HEK293 (cell line): Measurements from ENCODE around the gene AUP1.

Experiments
- CTCF ChIA-PET: fragments of 350-600 bp; formaldehyde crosslinking; extraction: SDS; loops from one replicate; lab custom pipeline; 2021; ENCODE audit warnings: antibody characterized with exemption; lab: Yijun Ruan, JAX
- POLR2A ChIA-PET: fragments of 300-600 bp; formaldehyde crosslinking; extraction: SDS; loops from one replicate; lab custom pipeline; 2020; ENCODE audit warnings: antibody characterized with exemption, inconsistent platforms; lab: Yijun Ruan, JAX
- H3K27ac ChIP-seq: fragments of 200-500 bp; sonication (Bioruptor generic); 2 replicates; pipeline ENCODE4 v1.5.1; 2014; ENCODE audit warnings: low read depth, low read length, control low read depth, inconsistent platforms; ENCODE audit errors: extremely low read depth
- H3K36me3 ChIP-seq, 2 experiments: fragments of 200-500 bp in 1 of 2; sonication (Bioruptor generic) in 1 of 2; 1 replicate in 1 of 2; 2 replicates in 1 of 2; pipeline ENCODE4 v1.5.1; 2014 to 2017; ENCODE audit warnings: inconsistent platforms in 2 of 2, low read length in 2 of 2; ENCODE audit not compliant: control insufficient read depth in 2 of 2, insufficient read depth in 1 of 2
- H3K4me1 ChIP-seq: fragments of 200-500 bp; sonication (Bioruptor generic); 2 replicates; pipeline ENCODE4 v1.5.1; 2014; ENCODE audit warnings: mild to moderate bottlenecking, low read length, inconsistent platforms; ENCODE audit not compliant: control insufficient read depth, insufficient read depth
- H3K4me3 ChIP-seq: 2 replicates; pipeline ENCODE4 v1.5.1; 2011; ENCODE audit warnings: low read depth, mild to moderate bottlenecking, control low read depth, low read length, moderate library complexity
- H3K9me3 ChIP-seq: fragments of 200-500 bp; sonication (Bioruptor generic); 2 replicates; pipeline ENCODE4 v1.5.1; 2014; ENCODE audit warnings: low read depth, low read length, inconsistent platforms; ENCODE audit not compliant: control insufficient read depth, insufficient read depth
- MZF1 ChIP-seq: fragments of 450-650 bp; formaldehyde crosslinking; IDR thresholded peaks from 2 replicates; pipeline ENCODE4 v1.5.1; 2017; ENCODE audit warnings: missing biosample characterization, missing genetic modification characterization, borderline replicate concordance
- RBAK ChIP-seq: fragments of 450-650 bp; formaldehyde crosslinking; IDR thresholded peaks from 2 replicates; pipeline ENCODE4 v1.5.1; 2016; ENCODE audit warnings: missing biosample characterization, missing genetic modification characterization
- SCRT2 ChIP-seq: fragments of 450-650 bp; formaldehyde crosslinking; IDR thresholded peaks from 2 replicates; pipeline ENCODE4 v1.5.1; 2016; ENCODE audit warnings: missing biosample characterization, missing genetic modification characterization
- SETDB1 ChIP-seq: IDR thresholded peaks from one replicate; pipeline ENCODE4 v1.6.1; 2017; ENCODE audit warnings: mild to moderate bottlenecking, low read length, moderate library complexity, mixed read lengths; ENCODE audit not compliant: insufficient read length
- TCF7L2 ChIP-seq: IDR thresholded peaks from 2 replicates; pipeline ENCODE4 v1.6.1; 2011; ENCODE audit warnings: low read depth, mild to moderate bottlenecking, inconsistent platforms, low read length, moderate library complexity, borderline replicate concordance
- ZIC2 ChIP-seq: fragments of 450-650 bp; formaldehyde crosslinking; IDR thresholded peaks from 2 replicates; pipeline ENCODE4 v1.5.1; 2016; ENCODE audit warnings: missing biosample characterization, missing genetic modification characterization
- ZNF19 ChIP-seq: fragments of 450-650 bp; formaldehyde crosslinking; IDR thresholded peaks from 2 replicates; pipeline ENCODE4; 2016; ENCODE audit warnings: missing biosample characterization, missing genetic modification characterization, low read depth
- ZNF211 ChIP-seq: fragments of 450-650 bp; formaldehyde crosslinking; IDR thresholded peaks from 2 replicates; pipeline ENCODE4 v1.5.1; 2016; ENCODE audit warnings: low read depth, missing biosample characterization, missing genetic modification characterization
- ZNF248 ChIP-seq: fragments of 450-650 bp; formaldehyde crosslinking; IDR thresholded peaks from 2 replicates; pipeline ENCODE4 v1.5.1; 2017; ENCODE audit warnings: missing biosample characterization, missing genetic modification characterization
- ZNF311 ChIP-seq: fragments of 450-650 bp; formaldehyde crosslinking; IDR thresholded peaks from 2 replicates; pipeline ENCODE4 v1.5.1; 2017; ENCODE audit warnings: missing biosample characterization, missing genetic modification characterization, borderline replicate concordance
- ZNF354C ChIP-seq: fragments of 450-650 bp; formaldehyde crosslinking; IDR thresholded peaks from 2 replicates; pipeline ENCODE4 v1.5.1; 2016; ENCODE audit warnings: missing biosample characterization, missing genetic modification characterization, low read depth, borderline replicate concordance
- ZNF433 ChIP-seq: fragments of 450-650 bp; formaldehyde crosslinking; IDR thresholded peaks from 2 replicates; pipeline ENCODE4 v1.5.1; 2016; ENCODE audit warnings: missing biosample characterization, missing genetic modification characterization, low read depth
- ZNF548 ChIP-seq: fragments of 450-650 bp; formaldehyde crosslinking; IDR thresholded peaks from 2 replicates; pipeline ENCODE4 v1.5.1; 2016; ENCODE audit warnings: missing biosample characterization, missing genetic modification characterization
- ZNF571 ChIP-seq: fragments of 450-650 bp; formaldehyde crosslinking; IDR thresholded peaks from 2 replicates; pipeline ENCODE4 v1.5.0; 2017; ENCODE audit warnings: missing biosample characterization, missing genetic modification characterization
- ZNF626 ChIP-seq: fragments of 450-650 bp; sonication (Bioruptor Pico); formaldehyde crosslinking; IDR thresholded peaks from 2 replicates; pipeline ENCODE4 v1.5.1; 2018; ENCODE audit warnings: missing biosample characterization, missing genetic modification characterization, inconsistent platforms
- ZNF747 ChIP-seq: fragments of 450-650 bp; formaldehyde crosslinking; IDR thresholded peaks from 2 replicates; pipeline ENCODE4 v1.5.1; 2016; ENCODE audit warnings: missing biosample characterization, missing genetic modification characterization
- ZNF792 ChIP-seq: fragments of 450-650 bp; formaldehyde crosslinking; IDR thresholded peaks from 2 replicates; pipeline ENCODE4 v1.5.1; 2016; ENCODE audit warnings: missing biosample characterization, missing genetic modification characterization
- ZNF830 ChIP-seq: fragments of 450-650 bp; IDR thresholded peaks from 2 replicates; pipeline ENCODE4 v1.5.0; 2018; ENCODE audit warnings: missing biosample characterization, missing genetic modification characterization, low read depth, mild to moderate bottlenecking, moderate library complexity
- ZNF837 ChIP-seq: fragments of 450-650 bp; formaldehyde crosslinking; IDR thresholded peaks from 2 replicates; pipeline ENCODE4 v1.5.1; 2016; ENCODE audit warnings: missing biosample characterization, missing genetic modification characterization
- TF ChIP-seq, protein P1 (sequence below): fragments of 450-650 bp; formaldehyde crosslinking; IDR thresholded peaks from 2 replicates; pipeline ENCODE4 v1.5.1; 2016; ENCODE audit warnings: missing biosample characterization, missing genetic modification characterization
- TF ChIP-seq, protein P2 (sequence below): fragments of 450-650 bp; IDR thresholded peaks from 2 replicates; pipeline ENCODE4 v1.5.1; 2018; ENCODE audit warnings: missing biosample characterization, missing genetic modification characterization
- TF ChIP-seq, protein P3 (sequence below): fragments of 450-650 bp; formaldehyde crosslinking; IDR thresholded peaks from 2 replicates; pipeline ENCODE4 v1.5.1; 2016; ENCODE audit warnings: missing biosample characterization, missing genetic modification characterization
- TF ChIP-seq, protein P4 (sequence below): fragments of 450-650 bp; formaldehyde crosslinking; IDR thresholded peaks from 2 replicates; pipeline ENCODE4 v1.5.1; 2016; ENCODE audit warnings: missing biosample characterization, missing genetic modification characterization
- TF ChIP-seq, protein P5 (sequence below): fragments of 450-650 bp; formaldehyde crosslinking; IDR thresholded peaks from 2 replicates; pipeline ENCODE4 v1.5.1; 2016; ENCODE audit warnings: missing biosample characterization, missing genetic modification characterization
- TF ChIP-seq, protein P6 (sequence below): fragments of 450-650 bp; formaldehyde crosslinking; IDR thresholded peaks from 2 replicates; pipeline ENCODE4 v1.5.1; 2016; ENCODE audit warnings: missing biosample characterization, missing genetic modification characterization

AUP1 gene

DNA sequence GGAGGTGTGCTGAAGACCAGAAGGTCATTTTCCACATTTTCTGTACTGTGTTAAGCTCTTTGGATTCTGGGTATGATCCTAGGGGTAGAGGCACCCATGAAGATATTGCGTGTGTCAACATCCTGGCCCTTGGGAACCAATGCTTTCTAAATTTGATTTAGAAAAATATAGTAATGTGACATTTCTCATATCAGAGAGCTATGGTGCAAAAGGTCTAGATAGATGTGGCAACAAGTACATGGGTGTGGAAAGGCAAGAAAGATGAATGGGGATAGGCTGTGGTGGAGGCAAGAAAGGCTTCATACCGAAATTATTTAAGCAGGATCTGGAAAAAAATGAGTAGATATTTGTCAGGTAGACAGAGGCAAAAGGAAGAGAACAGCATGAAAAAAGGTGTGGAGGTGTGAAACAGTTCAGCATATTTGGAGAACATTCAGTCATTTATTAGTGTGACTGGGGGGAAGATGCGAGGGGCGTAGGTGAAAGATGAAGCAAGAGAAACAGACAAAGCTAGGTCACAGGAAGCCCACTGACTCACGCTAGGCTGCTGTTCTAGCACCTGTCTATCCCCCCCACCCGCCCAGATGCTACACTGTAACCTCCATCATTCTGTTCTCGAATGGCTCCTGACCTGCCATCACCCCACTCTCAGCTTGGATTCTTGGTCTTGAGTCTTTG is 36.7 kb upstream of the AUP1 start:
- TF ChIP-seq SCRT2 (tag by site-specific recombination) = 0 out of 2 replicates have a peak, but pooled peaks have one; percentile 40
- TF ChIP-seq, protein P1, sequence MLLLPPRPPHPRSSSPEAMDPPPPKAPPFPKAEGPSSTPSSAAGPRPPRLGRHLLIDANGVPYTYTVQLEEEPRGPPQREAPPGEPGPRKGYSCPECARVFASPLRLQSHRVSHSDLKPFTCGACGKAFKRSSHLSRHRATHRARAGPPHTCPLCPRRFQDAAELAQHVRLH (tag by site-specific recombination) = no peak
- Histone ChIP-seq H3K9me3 (no peaks in the 10 kb centered on the region), H3K4me3 (no peak overlapping the region), H3K4me1 (no peaks in the 10 kb centered on the region), H3K27ac (no peak overlapping the region), H3K36me3 (no peaks in the 10 kb centered on the region)
- CTCF ChIA-PET = interaction anchor here (0.7 to 1.9 kb wide), 3 partner anchors 22 to 53 kb away, joined by 3 to 10 read pairs (median 4); no protein-coding TSS in a partner anchor
- POLR2A ChIA-PET = interaction anchor here (1.3 kb wide), 1 partner anchor 11 kb away, joined by 4 read pairs; no protein-coding TSS in a partner anchor

DNA sequence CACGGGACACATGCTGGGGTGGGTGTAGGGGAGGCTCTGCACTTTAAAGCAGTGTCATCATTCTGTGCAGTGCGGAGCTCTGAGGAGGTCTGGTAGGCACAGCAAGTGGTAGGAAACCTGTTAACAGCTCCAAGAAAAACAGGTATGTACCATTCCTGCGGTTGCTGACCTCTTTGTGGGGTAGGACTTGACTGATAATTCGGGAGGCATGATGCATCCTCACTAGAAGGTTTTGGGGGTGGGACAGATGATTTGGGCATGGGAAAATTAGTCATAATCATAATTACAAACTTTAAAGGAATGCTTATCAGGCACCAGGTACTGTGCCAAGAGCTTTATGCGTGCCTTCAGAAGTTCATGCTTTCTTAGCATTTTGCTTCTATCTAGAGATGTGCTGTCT is 34.7 kb upstream of the AUP1 start:
- ChIA-PET POLR2A (no interaction called here), CTCF (no interaction called here)
- Histone ChIP-seq H3K9me3 (no peaks in the 10 kb centered on the region), H3K4me3 (no peak overlapping the region), H3K27ac (no peak overlapping the region), H3K4me1 (no peaks in the 10 kb centered on the region), H3K36me3 (no peaks in the 10 kb centered on the region)
- TF ChIP-seq, protein P2, sequence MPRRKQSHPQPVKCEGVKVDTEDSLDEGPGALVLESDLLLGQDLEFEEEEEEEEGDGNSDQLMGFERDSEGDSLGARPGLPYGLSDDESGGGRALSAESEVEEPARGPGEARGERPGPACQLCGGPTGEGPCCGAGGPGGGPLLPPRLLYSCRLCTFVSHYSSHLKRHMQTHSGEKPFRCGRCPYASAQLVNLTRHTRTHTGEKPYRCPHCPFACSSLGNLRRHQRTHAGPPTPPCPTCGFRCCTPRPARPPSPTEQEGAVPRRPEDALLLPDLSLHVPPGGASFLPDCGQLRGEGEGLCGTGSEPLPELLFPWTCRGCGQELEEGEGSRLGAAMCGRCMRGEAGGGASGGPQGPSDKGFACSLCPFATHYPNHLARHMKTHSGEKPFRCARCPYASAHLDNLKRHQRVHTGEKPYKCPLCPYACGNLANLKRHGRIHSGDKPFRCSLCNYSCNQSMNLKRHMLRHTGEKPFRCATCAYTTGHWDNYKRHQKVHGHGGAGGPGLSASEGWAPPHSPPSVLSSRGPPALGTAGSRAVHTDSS (tag by site-specific recombination) = no peak
- TF ChIP-seq ZNF548 (tag by site-specific recombination) (no peak), ZNF311 (tag by site-specific recombination) (no peak), ZNF837 (tag by site-specific recombination) (no peak), ZNF19 (no peak), MZF1 (tag by site-specific recombination) (no peak), ZNF248 (no peak), ZIC2 (tag by site-specific recombination) (peak; percentile 27; the same call in 1 of the 2 replicates), ZNF792 (tag by site-specific recombination) (no peak), ZNF211 (no peak), TCF7L2 (no peak), SCRT2 (tag by site-specific recombination) (peak; percentile 68), ZNF747 (tag by site-specific recombination) (no peak), ZNF830 (no peak), ZNF571 (tag by site-specific recombination) (no peak), ZNF626 (tag by site-specific recombination) (no peak), ZNF433 (no peak), SETDB1 (no peak), RBAK (tag by site-specific recombination) (no peak), ZNF354C (no peak)
- TF ChIP-seq, protein P3, sequence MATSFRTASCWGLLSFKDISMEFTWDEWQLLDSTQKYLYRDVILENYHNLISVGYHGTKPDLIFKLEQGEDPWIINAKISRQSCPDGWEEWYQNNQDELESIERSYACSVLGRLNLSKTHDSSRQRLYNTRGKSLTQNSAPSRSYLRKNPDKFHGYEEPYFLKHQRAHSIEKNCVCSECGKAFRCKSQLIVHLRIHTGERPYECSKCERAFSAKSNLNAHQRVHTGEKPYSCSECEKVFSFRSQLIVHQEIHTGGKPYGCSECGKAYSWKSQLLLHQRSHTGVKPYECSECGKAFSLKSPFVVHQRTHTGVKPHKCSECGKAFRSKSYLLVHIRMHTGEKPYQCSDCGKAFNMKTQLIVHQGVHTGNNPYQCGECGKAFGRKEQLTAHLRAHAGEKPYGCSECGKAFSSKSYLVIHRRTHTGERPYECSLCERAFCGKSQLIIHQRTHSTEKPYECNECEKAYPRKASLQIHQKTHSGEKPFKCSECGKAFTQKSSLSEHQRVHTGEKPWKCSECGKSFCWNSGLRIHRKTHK = no peak
- TF ChIP-seq, protein P4, sequence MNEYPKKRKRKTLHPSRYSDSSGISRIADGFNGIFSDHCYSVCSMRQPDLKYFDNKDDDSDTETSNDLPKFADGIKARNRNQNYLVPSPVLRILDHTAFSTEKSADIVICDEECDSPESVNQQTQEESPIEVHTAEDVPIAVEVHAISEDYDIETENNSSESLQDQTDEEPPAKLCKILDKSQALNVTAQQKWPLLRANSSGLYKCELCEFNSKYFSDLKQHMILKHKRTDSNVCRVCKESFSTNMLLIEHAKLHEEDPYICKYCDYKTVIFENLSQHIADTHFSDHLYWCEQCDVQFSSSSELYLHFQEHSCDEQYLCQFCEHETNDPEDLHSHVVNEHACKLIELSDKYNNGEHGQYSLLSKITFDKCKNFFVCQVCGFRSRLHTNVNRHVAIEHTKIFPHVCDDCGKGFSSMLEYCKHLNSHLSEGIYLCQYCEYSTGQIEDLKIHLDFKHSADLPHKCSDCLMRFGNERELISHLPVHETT (tag by site-specific recombination) = no peak
- TF ChIP-seq, protein P5, sequence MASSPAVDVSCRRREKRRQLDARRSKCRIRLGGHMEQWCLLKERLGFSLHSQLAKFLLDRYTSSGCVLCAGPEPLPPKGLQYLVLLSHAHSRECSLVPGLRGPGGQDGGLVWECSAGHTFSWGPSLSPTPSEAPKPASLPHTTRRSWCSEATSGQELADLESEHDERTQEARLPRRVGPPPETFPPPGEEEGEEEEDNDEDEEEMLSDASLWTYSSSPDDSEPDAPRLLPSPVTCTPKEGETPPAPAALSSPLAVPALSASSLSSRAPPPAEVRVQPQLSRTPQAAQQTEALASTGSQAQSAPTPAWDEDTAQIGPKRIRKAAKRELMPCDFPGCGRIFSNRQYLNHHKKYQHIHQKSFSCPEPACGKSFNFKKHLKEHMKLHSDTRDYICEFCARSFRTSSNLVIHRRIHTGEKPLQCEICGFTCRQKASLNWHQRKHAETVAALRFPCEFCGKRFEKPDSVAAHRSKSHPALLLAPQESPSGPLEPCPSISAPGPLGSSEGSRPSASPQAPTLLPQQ = no peak
- TF ChIP-seq, protein P6, sequence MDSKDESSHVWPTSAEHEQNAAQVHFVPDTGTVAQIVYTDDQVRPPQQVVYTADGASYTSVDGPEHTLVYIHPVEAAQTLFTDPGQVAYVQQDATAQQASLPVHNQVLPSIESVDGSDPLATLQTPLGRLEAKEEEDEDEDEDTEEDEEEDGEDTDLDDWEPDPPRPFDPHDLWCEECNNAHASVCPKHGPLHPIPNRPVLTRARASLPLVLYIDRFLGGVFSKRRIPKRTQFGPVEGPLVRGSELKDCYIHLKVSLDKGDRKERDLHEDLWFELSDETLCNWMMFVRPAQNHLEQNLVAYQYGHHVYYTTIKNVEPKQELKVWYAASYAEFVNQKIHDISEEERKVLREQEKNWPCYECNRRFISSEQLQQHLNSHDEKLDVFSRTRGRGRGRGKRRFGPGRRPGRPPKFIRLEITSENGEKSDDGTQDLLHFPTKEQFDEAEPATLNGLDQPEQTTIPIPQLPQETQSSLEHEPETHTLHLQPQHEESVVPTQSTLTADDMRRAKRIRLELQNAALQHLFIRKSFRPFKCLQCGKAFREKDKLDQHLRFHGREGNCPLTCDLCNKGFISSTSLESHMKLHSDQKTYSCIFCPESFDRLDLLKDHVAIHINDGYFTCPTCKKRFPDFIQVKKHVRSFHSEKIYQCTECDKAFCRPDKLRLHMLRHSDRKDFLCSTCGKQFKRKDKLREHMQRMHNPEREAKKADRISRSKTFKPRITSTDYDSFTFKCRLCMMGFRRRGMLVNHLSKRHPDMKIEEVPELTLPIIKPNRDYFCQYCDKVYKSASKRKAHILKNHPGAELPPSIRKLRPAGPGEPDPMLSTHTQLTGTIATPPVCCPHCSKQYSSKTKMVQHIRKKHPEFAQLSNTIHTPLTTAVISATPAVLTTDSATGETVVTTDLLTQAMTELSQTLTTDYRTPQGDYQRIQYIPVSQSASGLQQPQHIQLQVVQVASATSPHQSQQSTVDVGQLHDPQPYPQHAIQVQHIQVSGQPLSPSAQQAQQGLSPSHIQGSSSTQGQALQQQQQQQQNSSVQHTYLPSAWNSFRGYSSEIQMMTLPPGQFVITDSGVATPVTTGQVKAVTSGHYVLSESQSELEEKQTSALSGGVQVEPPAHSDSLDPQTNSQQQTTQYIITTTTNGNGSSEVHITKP (tag by site-specific recombination) = peak; percentile 40
